MM.1S (cell line): ENCODE measurements around the gene SLC51A.

Experiments used
- DNase-seq: peaks from one replicate; pipeline ENCODE4 v3.0.0-alpha.2; 2015
- H2AFZ ChIP-seq: fragments of 300-600 bp; sonication (generic); 2 replicates; pipeline ENCODE4 v1.6.0; 2016; ENCODE audit warnings: antibody characterized with exemption, low read length
- H3F3A ChIP-seq: fragments of 300-600 bp; sonication (generic); 2 replicates; pipeline ENCODE4 v1.6.1; 2016; ENCODE audit warnings: mild to moderate bottlenecking, antibody characterized with exemption, low read length, moderate library complexity, mixed read lengths; ENCODE audit not compliant: insufficient read depth
- H3K27ac ChIP-seq: fragments of 300-600 bp; sonication (generic); 2 replicates; pipeline ENCODE4 v1.5.1; 2016; ENCODE audit warnings: mild to moderate bottlenecking, low read length
- H3K27me3 ChIP-seq: fragments of 300-600 bp; sonication (generic); replicated peaks from 2 replicates; pipeline ENCODE4 v1.6.0; 2016; ENCODE audit warnings: low read length; ENCODE audit not compliant: insufficient read depth
- H3K36me3 ChIP-seq: fragments of 300-600 bp; sonication (generic); replicated peaks from 2 replicates; pipeline ENCODE4 v1.6.1; 2016; ENCODE audit warnings: mild to moderate bottlenecking, low read length, mixed read lengths; ENCODE audit not compliant: insufficient read depth
- H3K4me1 ChIP-seq: fragments of 300-600 bp; sonication (generic); 2 replicates; pipeline ENCODE4 v1.6.1; 2016; ENCODE audit warnings: low read length, mixed read lengths
- H3K4me2 ChIP-seq: fragments of 300-600 bp; sonication (generic); 2 replicates; pipeline ENCODE4 v1.6.0; 2016; ENCODE audit warnings: low read depth, low read length
- H3K4me3 ChIP-seq: fragments of 300-600 bp; sonication (generic); 2 replicates; pipeline ENCODE4 v1.5.1; 2016; ENCODE audit warnings: low read length, mixed read lengths
- H3K79me2 ChIP-seq: fragments of 300-600 bp; sonication (generic); 2 replicates; pipeline ENCODE4 v1.6.1; 2016; ENCODE audit warnings: mixed run types, low read length, mixed read lengths
- H3K9ac ChIP-seq: fragments of 300-600 bp; sonication (generic); 2 replicates; pipeline ENCODE4 v1.6.1; 2016; ENCODE audit warnings: low read length, mixed read lengths
- H3K9me2 ChIP-seq: fragments of 300-600 bp; sonication (generic); replicated peaks from 2 replicates; pipeline ENCODE4 v1.6.1; 2016; ENCODE audit warnings: mild to moderate bottlenecking, low read length, mixed read lengths; ENCODE audit not compliant: insufficient read depth
- H3K9me3 ChIP-seq: fragments of 300-600 bp; sonication (generic); replicated peaks from 2 replicates; pipeline ENCODE4 v1.6.1; 2016; ENCODE audit warnings: mild to moderate bottlenecking, low read length, mixed read lengths; ENCODE audit not compliant: insufficient read depth
- H4K20me1 ChIP-seq: fragments of 300-600 bp; sonication (generic); 2 replicates; pipeline ENCODE4 v1.6.1; 2016; ENCODE audit warnings: mild to moderate bottlenecking, low read length, moderate library complexity, mixed read lengths; ENCODE audit not compliant: insufficient read depth
- EZH2 ChIP-seq: fragments of 300-600 bp; sonication (generic); optimal IDR thresholded peaks from 2 replicates; pipeline ENCODE3; 2017; ENCODE audit warnings: low read depth, mild to moderate bottlenecking, antibody characterized with exemption, low read length, mixed read lengths
- EZH2phosphoT487 ChIP-seq: fragments of 300-600 bp; sonication (generic); IDR thresholded peaks from 2 replicates; pipeline ENCODE4 v1.6.1; 2018; ENCODE audit warnings: antibody characterized with exemption, low read length
- TF ChIP-seq, protein P1 (sequence below): fragments of 300-600 bp; sonication (generic); IDR thresholded peaks from 2 replicates; pipeline ENCODE4 v1.5.1; 2016; ENCODE audit warnings: antibody characterized with exemption, low read length, mixed read lengths

Gene SLC51A

DNA sequence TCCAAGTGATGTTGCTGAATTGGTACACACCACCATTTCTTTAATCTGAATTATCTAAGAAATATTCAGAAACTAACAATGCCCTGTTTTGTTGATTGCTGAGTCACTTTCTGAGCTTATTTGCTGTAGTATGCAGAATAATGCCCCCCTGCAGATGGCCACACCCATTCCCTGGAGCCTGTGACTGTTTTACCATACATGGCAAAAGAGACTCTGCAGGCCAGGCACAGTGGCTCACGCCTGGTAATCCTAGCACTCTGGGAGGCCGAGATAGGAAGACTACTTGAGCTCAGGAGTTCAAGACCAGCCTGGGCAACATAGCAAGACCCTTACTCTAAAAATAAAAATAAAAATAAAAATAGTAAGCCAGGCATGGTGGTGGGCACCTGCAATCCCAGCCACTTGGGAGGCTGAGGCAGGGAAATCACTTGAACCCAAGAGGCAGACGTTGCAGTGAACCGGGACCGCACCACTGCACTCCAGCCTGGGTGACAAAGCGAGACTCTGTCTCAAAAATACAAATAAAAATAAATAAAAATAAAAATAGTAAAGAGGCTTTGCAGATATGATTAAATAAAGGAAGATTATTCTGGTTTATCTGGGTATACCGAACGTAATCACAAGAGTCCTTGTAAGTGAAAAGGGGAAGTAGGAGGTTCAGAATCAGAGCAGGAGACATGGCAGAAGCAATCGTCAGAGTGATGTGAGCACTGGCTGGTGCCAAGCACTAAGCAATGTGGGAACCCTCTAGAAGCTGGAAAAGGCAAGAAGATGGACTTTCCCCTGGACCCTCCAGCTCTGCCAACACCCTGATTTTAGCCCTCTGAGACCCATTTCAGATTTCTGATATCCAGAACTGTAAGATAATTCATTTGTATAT lies 52.2 kb downstream of the SLC51A start:
- H3K79me2 ChIP-seq: peaks cover 35% of the 10 kb centered on the region
- no peak overlapping the region for H3K4me2 ChIP-seq
- no peak overlapping the region for H3K27ac ChIP-seq
- H3K9me3 ChIP-seq: no peaks in the 10 kb centered on the region
- H3K4me1 ChIP-seq: peaks cover 8% of the 10 kb centered on the region
- no peaks in the 10 kb centered on the region; the same call in 1 of the 2 replicates for H3F3A ChIP-seq
- no peak for DNase-seq
- 0 out of 2 replicates have a peak, but pooled peaks cover 4% of the 10 kb centered on the region for H3K36me3 ChIP-seq
- no peaks in the 10 kb centered on the region for H3K9me2 ChIP-seq
- no peaks in the 10 kb centered on the region for H4K20me1 ChIP-seq
- TF ChIP-seq, protein P1, sequence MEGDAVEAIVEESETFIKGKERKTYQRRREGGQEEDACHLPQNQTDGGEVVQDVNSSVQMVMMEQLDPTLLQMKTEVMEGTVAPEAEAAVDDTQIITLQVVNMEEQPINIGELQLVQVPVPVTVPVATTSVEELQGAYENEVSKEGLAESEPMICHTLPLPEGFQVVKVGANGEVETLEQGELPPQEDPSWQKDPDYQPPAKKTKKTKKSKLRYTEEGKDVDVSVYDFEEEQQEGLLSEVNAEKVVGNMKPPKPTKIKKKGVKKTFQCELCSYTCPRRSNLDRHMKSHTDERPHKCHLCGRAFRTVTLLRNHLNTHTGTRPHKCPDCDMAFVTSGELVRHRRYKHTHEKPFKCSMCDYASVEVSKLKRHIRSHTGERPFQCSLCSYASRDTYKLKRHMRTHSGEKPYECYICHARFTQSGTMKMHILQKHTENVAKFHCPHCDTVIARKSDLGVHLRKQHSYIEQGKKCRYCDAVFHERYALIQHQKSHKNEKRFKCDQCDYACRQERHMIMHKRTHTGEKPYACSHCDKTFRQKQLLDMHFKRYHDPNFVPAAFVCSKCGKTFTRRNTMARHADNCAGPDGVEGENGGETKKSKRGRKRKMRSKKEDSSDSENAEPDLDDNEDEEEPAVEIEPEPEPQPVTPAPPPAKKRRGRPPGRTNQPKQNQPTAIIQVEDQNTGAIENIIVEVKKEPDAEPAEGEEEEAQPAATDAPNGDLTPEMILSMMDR: no peak
- TF ChIP-seq EZH2 (no peak), EZH2phosphoT487 (no peak)
- no peaks in the 10 kb centered on the region for H3K27me3 ChIP-seq
- no peak overlapping the region for H3K9ac ChIP-seq
- no peak overlapping the region for H3K4me3 ChIP-seq
- no peak overlapping the region for H2AFZ ChIP-seq

DNA sequence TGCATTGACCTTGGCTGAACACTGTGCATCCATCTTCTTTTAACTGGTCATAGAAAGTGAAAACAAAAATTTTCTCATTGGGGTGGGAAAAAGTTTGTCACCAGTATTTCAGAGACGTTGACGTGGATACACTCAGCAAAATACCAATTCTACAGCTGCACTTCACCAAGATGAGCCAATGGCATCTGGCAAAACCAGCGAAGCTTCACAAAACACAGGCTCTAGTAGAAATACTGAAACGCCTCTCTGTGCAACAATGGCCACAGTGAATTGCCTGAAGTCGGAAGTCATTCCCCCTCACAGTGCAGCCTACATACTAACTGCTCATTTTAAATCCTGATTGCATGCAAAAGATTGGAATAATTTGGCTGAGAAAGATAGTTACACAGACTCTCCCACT lies 54.2 kb downstream of the SLC51A start:
- Histone ChIP-seq H3K9me2 (no peaks in the 10 kb centered on the region), H3K4me2 (no peak overlapping the region), H3K27ac (no peak overlapping the region), H3K9ac (no peak overlapping the region), H3K79me2 (peaks cover 40% of the 10 kb centered on the region), H4K20me1 (no peaks in the 10 kb centered on the region), H3K9me3 (no peaks in the 10 kb centered on the region), H2AFZ (no peak overlapping the region), H3K4me1 (peaks cover 22% of the 10 kb centered on the region), H3K27me3 (no peaks in the 10 kb centered on the region), H3F3A (peaks cover 16% of the 10 kb centered on the region), H3K4me3 (no peak overlapping the region), H3K36me3 (0 out of 2 replicates have a peak, but pooled peaks cover 4% of the 10 kb centered on the region)
- no peak for DNase-seq
- TF ChIP-seq, protein P1: no peak

DNA sequence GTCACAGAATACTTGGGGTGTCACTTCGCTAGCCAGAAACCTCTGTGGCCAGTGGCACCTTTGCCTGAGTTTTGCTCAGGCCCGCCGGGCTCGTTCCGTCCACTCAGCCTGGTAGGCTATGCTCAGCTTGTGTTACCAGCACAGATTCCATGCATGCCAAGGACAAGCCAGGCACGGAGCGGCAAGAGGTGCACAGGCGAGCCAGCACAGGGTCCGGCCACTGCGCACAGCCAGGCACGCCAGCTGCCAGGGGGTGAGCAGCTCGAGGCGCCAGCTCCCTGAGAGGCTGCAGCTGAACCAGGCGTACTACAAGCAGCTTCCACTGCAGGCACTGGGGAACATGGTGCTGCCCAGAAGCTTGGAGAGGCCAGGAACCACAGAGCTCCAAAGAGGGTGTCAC lies 56.5 kb downstream of the SLC51A start:
- Histone ChIP-seq H4K20me1 (no peaks in the 10 kb centered on the region), H3K9me3 (no peaks in the 10 kb centered on the region), H3F3A (peaks cover 16% of the 10 kb centered on the region), H3K4me1 (peaks cover 22% of the 10 kb centered on the region), H2AFZ (no peak overlapping the region), H3K9me2 (no peaks in the 10 kb centered on the region), H3K27me3 (no peaks in the 10 kb centered on the region), H3K36me3 (0 out of 2 replicates have a peak, but pooled peaks cover 4% of the 10 kb centered on the region), H3K27ac (no peak overlapping the region), H3K9ac (no peak overlapping the region), H3K79me2 (peaks cover 62% of the 10 kb centered on the region), H3K4me3 (no peak overlapping the region), H3K4me2 (no peak overlapping the region)
- TF ChIP-seq, protein P1: no peak
- no peak for TF ChIP-seq EZH2
- TF ChIP-seq EZH2phosphoT487: no peak
- DNase-seq: no peak
